Erythroblast (primary cell): Measurements from ENCODE around the gene ZNF778.

ENCODE experiments used
- GATA1 ChIP-seq: IDR thresholded peaks from 2 replicates; pipeline ENCODE4 v1.6.1; 2011; ENCODE audit warnings: low read depth, mild to moderate bottlenecking, control low read depth, low read length, moderate library complexity
- POLR2A ChIP-seq: IDR thresholded peaks from 2 replicates; pipeline ENCODE4 v1.6.1; 2011; ENCODE audit warnings: mild to moderate bottlenecking, low read length

DNA sequence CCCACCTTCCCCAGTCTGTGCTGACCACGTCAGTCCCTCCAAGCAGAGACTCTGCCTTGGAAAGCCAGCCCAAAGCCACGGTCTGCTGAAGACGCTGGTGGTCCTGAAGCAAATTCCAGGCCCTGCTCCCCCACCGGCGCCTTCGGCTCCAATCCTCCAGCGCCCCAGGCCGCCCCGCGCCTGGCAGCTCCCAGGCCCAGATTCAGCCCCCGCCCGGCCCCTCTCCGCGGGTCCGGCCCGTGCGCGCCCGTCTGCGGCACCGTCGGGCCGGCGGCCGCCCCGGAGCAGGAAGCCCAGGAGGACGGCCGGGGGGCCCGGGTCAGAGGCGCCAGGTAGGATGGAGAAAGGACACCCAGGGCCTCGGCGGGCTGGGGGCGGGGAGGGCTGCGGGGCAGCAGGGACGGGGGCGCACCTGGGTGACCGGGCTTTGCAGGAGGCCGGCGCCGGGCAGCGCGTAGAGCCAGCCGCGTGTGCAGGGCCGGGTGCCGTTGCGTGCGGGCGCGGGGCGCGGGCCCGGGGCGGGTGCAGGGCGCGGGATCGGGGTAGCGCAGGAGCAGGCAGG, 16.6 kb upstream of the ZNF778 start:
- TF ChIP-seq POLR2A: no peak
- TF ChIP-seq GATA1: no peak
